HEK293T (cell line): ENCODE data around the gene PCMT1.

Experiments
- BHLHE40 ChIP-seq: fragments of 450-650 bp; IDR thresholded peaks from 2 replicates; pipeline ENCODE4 v1.6.1; 2016; ENCODE audit warnings: mild to moderate bottlenecking, moderate library complexity, borderline replicate concordance
- FOXK2 ChIP-seq: fragments of 450-650 bp; IDR thresholded peaks from 2 replicates; pipeline ENCODE4 v1.6.1; 2016; ENCODE audit warnings: mild to moderate bottlenecking
- NFRKB ChIP-seq: fragments of 450-650 bp; IDR thresholded peaks from 2 replicates; pipeline ENCODE4 v1.6.1; 2016; ENCODE audit warnings: mild to moderate bottlenecking, moderate library complexity
- SP1 ChIP-seq: fragments of 450-650 bp; IDR thresholded peaks from 2 replicates; pipeline ENCODE4 v1.6.1; 2017
- SUZ12 ChIP-seq: fragments of 450-650 bp; IDR thresholded peaks from 2 replicates; pipeline ENCODE4 v1.6.1; 2016; ENCODE audit warnings: mild to moderate bottlenecking
- ZNF384 ChIP-seq: fragments of 450-650 bp; IDR thresholded peaks from 2 replicates; pipeline ENCODE4 v1.6.1; 2016

GRCh38 chr6:149830731-149831307, 81.3 kb downstream of the PCMT1 start:
- TF ChIP-seq SUZ12, result no peak
- no peak for TF ChIP-seq ZNF384
- TF ChIP-seq NFRKB, result no peak
- TF ChIP-seq BHLHE40, result no peak
- TF ChIP-seq SP1, result no peak
- no peak for TF ChIP-seq FOXK2
